GM19467 (cell line): Measurements from ENCODE around the gene FYN.
"Not testable (repeated sequence)": the region's sequence is repeated elsewhere in the genome, so short reads cannot be mapped to it uniquely, and the experiment has no call there.

ENCODE experiments used
- ATAC-seq: cut with Tn5 transposase; IDR thresholded peaks from one replicate; pipeline ENCODE4 v1.9.1; 2021; ENCODE audit warnings: mild to moderate bottlenecking, moderate library complexity; ENCODE audit not compliant: unreplicated experiment

The FYN gene

DNA sequence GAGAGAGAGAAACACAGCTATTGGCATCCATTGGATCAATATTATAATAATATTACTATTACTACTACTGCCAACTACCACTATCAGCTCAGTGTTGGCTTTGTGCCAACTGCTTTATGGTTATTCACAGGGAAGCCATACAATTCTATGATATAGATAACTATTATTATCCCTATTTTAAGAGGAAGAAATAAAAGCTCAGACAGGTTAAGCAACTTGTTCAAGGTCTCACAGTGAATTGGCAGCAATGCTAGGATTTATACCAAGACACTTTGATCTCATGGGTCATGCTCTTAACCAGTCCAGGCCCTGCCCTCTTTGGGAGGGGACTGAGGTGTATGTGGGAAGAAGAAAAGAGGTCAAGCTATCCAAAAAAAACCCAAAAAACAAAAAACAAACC is 185.6 kb downstream of the FYN start:
- ATAC-seq = no peak

DNA sequence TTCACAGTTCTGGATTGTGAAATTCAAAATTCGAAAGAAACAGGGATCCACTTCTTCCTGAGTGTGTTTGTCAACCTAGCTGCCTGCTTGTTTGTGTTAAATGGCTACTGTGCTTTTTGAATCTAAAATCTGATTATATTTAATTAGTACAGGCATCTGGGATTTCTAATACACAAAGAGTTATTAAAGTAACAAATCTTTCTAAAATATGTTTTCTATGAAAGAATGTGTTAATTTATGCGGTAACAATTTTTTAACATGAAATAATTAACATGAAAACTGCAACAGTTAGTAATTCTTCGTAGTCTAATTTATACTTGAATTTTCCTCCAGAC is 186.4 kb downstream of the FYN start:
- ATAC-seq = no peak

DNA sequence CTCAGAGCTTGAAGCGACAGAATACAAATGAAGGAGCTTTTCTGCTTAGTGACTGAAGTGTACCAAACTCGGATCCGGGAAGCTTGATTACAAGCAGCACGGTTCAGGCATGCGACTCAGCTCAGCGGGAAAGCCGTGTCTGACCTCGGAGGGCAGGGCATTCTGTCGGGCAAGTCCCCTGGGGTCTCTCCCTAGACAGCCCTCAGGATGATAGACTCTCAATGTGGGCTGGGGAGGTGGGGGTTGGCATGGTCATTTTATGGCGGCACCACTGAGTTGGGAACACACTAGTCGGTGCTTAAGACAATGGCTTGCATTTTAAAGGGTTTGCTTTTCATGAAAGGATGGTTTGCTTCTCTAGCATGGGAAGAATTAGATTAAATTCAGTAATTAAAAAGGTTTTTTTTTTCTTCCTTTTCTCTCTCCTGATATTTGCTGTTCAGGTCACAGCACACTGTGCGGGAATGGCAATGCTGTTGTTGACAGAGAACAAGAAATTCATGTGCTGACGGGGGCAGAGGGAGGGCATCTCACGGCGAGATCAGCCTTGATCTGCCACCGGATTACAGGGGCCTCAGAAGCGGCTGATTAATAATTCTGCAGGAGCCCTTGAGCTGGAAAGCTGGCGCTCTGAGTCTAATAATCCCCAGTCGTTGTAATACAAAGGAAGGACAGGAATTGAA is 186.9 kb downstream of the FYN start:
- no peak for ATAC-seq

DNA sequence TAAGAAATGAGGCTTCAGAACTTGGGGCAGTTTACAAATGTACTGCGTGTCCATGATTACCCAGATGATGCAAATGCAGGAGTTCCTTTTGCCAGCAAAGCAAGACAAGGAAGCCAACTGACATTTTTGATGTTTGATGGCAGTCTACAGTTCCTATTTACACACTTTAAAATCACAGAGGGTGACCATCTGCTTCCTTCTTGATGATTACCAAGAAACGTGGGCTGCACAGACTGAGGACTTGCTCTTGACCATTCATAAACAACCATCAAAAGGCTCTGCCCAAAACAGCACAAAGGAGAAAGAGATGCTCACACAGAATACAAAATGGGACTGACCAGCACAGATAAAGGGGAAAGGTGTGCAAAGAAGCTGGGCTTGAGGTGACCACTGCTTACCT is 187.7 kb downstream of the FYN start:
- ATAC-seq = no peak

GRCh38 chr6:111685058-111685457 is 188.2 kb downstream of the FYN start:
- ATAC-seq = no peak

GRCh38 chr6:111683749-111684267 is 189.4 kb downstream of the FYN start:
- ATAC-seq = no peak

DNA sequence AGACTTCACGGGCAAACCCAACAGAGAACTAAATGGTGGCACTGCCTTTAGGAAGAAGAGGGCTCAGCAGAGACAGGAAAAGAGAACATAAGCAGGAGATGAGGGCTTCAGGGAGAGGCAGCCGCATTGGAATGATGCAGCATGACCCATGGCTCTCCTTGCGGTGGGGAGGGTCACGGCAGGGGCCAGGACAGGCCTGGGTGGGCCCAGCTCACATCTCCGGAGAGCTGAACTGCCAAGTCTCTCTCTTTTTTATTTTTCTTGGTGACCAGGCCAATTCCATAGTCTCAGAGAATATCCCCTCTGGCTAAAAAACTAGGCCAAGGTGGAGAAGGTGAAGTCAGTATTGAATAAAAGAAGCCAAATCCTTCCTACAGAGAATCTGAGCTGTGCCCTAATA is 190.1 kb downstream of the FYN start:
- no peak for ATAC-seq

GRCh38 chr6:111681860-111682259 is 191.4 kb downstream of the FYN start:
- no peak for ATAC-seq

GRCh38 chr6:111680811-111681609 is 192.2 kb downstream of the FYN start:
- ATAC-seq = not testable (repeated sequence)

DNA sequence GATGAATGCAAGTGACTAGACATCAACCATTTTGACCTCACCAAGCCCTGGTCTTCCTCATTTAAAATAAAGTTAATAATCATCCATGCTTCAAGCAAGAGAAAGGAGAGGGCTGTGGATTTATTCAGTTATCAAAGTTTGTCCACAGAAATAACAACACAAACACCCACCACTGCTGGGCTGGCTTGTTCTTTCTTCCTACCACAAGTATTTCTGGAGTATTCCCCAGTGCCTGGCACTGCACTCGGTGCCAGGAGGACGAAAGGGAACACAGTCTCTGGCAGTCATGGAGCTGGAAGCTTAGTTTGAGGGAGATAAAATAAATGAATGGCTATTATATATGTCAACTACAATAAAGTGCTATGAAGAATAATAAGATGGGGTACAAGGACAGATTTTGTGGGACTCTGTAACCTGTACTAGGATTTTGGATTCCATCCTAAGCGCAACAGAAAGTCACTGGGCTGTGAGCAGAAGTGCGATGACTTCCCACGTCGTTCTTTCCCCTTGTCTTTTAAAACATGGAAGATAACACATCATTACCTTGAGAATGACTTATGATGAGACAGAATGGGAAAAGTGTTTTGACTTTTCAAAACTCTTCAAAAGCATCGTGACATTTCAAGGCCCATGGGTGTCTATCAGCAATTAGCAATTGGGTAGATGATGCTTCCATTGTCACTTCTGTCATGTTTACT is 193.1 kb downstream of the FYN start:
- no peak for ATAC-seq

DNA sequence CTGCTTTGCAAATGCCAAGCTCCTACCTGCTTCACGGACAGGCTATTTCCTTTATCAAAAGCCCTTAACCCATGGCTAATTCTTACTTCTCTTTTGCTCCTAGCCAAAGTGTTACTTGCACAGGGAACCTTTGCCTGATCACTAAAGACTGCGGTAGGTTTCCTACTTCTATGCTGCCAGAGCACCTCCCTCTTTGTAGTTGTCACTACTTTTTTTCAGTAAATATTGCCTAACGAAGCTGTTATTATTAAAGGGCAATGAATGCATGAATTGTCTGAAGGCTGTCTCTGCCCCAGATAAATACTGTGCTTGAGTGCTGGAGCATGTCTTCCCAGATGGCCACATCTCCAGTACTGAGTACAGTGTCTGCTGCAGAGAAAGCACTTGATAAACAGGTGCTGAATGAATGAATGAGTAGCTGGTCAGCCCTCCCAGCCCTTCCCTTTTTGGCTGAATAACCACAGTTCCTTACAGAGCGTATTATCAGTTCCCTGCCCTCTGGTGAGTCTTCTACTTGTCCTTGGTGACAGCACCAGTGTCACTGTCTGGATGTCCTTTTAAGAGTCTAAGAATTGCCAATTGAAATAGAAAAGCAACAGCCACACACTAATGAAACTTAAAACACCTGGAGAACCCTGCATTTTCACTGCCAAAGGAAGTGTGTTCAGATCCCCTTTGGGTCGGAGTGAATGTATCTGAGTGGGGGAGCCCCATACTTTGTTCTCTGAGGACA is 194.0 kb downstream of the FYN start:
- ATAC-seq = no peak

- no peak for ATAC-seq
Measured at GRCh38 chr6:111677249-111677990, 195.8 kb downstream of the FYN start.

- no peak for ATAC-seq
Measured at GRCh38 chr6:111676383-111676782, 196.9 kb downstream of the FYN start.

- no peak for ATAC-seq
Measured at GRCh38 chr6:111674883-111675282, 198.4 kb downstream of the FYN start.

DNA sequence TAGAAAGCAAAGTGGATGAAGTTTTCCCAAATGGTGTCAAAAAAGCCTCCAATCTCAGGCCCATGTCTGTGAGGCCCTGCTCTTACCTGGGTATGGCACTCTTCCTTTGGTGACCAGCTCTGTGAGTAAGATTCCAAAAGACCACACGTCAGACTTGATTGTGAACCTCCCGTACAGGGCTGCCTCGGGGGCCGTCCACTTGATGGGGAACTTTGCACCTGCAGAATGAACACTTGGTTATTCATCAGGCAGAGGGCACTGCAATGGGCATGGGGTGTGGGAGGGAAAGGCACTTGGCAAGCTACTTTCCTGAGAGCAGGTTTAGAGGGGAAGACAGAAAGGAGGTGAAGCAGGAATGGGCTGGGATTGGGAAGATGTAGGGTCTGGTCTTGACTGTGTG is 198.8 kb downstream of the FYN start:
- no peak for ATAC-seq

- ATAC-seq = no peak
Measured at GRCh38 chr6:111673937-111674336, 199.3 kb downstream of the FYN start.

- ATAC-seq = no peak
Measured at GRCh38 chr6:111673532-111673931, 199.7 kb downstream of the FYN start.

GRCh38 chr6:111672761-111673450 is 200.3 kb downstream of the FYN start:
- no peak for ATAC-seq

DNA sequence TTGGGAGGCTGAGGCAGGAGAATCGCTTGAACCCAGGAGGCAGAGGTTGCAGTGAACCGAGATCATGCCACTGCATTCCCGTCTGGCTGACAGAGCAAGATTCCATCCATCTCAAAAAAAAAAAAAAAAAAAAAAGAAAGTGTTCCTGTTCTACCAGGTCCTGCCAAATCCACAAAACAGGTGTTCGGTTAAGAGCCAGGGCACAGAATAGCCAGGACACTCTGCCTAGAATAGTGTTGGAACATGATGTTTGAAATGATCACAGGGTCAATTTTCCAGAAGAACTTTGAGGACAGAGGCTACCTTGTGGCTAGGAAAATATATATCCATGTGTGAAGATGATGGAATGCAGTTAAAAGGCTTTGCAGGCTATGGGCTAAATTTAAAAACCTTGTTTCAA is 203.9 kb downstream of the FYN start:
- no peak for ATAC-seq

GRCh38 chr6:111668410-111668809 is 204.8 kb downstream of the FYN start:
- no peak for ATAC-seq
